NOMO-1 treated with dmso at 0.1 percent for 144 hours (cell line): ENCODE data around the gene HMCES.

Experiments used
- DNase-seq: peaks from one replicate; lab custom pipeline; 2025; ENCODE audit not compliant: unreplicated experiment; lab: John Stamatoyannopoulos, UW

Gene HMCES

DNA sequence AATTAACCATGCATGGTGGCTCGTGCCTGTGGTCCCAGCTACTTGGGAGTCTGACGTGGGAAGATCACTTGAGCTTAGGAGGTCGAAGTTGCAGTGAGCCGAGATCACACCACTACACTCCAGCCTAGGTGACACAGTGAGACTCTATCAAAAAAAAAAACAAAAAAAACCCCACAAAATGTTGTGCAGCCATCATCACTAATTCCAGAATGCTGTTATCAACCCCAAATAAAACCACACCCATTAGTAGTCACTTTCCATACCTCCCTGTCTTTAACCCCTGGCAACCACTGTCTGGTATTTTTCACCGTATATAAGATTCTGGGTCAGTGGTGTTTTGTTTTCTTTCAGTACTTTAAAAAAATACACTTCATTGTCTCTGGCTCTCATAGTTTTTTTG lies 16.6 kb downstream of the HMCES start:
- DNase-seq: no peak

DNA sequence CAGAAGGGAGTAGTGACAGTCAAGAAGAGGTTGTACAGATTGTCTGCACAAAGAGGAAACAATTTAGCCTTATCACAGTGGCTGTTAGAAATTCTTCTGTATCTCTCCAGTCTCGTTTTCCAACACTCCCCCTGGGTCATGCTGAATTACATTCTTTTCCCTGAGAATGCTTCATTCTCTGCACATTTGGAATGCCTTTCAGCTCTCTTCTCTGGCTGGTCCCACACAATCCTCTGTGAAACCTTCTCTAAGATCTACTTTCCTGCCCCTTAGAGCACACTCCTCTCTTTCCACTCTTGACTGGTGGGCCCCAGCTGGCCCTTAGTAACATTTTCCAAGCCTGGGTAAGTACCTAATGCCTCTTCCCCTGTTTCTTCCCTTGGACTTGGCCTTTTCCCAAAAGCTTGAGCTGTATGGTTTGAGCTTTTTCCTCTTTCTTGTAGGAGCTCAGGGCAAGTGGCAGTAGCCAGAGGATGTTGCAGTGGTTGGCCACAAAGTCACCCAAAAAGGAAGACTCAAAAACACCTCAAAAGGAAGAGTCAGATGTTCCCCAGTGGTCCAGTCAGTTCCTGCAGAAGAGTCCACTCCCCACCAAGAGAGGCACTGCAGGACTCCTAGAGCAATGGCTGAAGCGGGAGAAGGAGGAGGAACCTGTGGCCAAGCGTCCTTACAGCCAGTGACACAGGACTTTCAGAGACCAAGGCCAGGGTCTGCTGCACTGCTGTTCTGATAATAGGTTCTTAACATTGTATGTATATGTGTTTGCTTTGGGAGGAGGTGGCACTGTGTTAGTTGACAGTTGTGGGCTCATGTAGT lies 25.7 kb downstream of the HMCES start:
- DNase-seq: no peak

DNA sequence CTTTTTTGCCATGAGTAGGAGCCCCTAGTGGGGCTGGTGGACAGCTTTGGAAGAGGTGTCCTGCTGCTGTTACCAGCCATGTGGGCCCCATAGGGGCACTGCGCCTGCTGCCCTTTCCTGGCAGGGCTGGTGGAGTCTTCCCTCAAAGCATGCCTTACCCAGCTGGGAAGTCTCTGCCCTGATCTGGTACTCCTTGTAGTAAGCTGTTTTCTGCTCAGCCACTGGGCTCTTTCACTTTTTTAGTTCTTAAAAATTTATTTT lies 26.2 kb downstream of the HMCES start:
- DNase-seq: no peak

DNA sequence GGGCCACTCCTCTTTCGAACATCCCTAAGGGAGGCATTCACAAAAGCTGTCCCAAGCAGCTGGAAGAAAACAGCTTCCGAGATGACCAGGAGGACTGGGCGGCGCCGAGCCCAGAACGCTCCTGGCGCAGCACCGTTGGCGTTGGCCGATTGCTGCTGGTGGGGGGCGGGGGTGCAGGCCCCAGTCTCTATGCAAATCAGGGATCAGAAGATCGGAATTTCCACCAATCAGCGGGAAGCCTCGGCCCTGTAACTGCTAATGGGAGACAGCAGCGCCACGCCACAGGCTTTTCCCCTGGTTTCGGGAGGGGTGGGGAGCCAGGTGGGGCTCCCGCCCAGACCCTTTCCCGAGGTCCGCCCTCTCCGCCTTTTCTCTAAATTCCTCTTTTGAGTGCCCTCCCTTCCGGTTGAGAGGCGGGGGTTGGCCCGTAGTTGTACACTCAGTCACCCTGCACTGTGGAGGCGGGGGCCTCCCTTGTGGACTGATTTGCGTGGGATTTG lies 27.0 kb downstream of the HMCES start:
- DNase-seq: peak; percentile 93

DNA sequence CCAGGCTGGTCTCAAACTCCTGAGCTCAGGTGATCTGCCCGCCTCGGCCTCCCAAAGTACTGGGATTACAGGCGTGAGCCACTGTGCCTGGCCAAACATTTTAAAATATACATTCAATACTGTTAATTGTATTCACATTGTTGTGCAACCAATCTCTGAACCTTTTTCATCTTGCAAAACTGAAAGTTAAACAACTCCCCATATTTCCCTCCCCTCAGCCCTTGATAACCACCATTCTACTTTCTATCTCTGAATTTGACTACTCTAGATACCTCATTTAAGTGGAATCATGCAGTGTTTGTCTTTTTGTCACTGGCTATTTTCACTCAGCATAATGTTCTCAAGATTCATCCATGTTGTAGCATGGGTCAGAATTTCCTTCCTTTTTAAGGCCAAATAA lies 30.0 kb downstream of the HMCES start:
- no peak for DNase-seq

DNA sequence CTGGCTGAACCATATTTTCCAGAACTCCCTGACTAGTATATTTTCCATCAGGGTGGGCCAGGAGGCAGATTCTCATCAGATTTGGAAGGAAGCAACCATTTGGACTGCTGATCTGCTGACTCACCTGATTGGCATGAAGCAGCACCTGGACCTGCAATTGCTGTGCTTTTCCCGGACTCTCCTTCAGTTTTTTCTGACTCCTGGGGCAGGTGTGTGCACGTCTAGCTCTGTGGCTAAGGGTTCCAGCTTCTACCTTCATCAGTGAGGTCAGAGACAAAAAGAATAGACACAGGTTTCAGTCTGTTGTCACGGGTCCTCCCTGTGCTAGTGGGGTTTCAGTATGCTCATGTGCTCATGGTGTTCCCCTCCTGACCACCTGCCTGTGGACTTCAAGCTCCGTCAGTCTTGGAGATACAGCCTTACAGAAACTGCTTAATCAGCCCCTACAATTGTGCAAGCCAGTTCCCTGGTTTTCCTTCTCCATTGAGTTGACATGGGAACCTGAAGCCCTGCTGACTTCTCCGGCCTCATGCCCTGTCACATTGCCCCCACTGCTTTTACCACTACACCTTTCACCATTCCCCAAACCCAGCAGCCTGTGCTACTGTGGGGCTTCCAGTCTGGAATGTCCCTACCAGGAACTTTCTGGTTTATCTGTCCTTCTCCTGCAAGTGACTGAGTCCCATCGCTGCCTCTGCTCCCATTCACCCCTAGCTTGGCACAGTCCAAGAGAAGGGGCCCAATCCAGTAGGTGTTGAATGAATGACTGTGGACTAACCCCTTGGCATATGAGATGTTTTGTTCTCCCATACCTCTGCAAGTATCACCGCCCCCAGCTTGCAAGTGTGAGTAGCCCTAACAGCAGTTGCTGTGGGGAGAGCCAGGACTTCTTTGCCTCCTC lies 31.7 kb downstream of the HMCES start:
- DNase-seq: no peak

DNA sequence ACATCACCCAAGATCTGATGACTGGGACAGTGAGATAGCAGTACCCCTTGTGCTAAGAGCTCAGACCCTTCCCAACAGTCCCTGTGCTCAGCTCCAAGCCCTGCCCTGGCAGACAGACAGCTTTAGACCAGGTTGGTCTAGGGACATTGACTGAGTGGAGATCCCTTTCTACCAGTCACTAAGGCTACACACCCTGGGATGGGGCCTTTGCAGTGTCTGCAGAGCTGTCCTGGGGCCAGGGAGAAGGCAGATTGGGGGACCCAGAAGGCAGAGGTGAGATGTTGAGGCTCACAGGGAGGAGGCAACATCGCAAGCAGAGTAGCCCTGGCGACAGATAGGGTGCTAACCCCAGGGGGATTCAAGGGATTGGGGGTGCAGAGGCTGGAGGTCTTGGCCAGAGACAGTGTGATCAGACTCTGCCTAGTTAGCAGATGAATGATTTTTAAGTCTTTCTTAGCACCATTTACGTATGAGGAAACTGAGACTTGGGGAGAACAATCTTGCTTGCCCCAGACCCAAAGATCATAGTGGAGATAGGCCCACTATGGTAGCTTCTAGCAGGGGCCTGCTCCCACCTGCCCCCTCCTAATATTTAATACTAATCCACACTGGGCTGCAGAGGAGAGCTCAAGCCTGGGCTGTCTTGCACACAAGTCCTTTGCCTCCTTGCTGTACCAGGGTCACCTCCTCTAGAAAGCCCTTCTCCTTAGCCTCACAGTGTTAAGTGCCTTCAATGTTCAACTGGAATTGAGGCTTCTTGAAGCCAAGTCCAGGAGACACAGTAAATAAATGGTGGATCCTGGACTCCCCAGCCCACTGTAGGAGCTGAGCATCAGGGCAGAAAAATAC lies 32.6 kb downstream of the HMCES start:
- no peak for DNase-seq

DNA sequence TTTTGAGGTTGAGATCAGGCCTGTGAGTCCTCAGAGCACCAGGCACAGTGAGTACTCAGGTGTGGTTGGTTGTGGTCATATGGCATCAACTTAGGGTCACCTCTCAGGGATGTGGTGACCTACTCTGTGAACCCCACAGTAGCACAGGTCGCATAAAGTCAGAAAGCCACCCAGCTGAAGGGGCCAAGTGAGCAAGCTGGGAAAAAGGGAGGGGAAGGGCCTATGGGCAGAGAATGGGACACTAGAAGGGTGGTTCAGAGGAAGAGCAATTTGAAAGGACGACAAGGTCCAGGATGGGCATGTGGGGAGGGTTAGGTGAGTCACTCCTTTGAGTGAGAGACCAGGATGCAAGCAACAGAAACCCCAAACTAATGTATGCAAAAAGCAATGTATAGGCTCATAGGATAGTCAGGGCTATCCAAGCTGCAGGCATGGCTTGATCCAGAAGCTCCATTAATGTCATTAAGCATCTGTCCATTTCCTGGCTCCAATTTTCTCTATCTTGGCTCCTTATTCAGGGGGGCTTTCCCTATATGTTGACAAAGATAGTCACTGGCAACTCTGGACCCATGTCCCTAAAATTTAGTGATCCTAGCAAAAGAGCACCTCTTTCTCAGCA lies 33.5 kb downstream of the HMCES start:
- no peak for DNase-seq

DNA sequence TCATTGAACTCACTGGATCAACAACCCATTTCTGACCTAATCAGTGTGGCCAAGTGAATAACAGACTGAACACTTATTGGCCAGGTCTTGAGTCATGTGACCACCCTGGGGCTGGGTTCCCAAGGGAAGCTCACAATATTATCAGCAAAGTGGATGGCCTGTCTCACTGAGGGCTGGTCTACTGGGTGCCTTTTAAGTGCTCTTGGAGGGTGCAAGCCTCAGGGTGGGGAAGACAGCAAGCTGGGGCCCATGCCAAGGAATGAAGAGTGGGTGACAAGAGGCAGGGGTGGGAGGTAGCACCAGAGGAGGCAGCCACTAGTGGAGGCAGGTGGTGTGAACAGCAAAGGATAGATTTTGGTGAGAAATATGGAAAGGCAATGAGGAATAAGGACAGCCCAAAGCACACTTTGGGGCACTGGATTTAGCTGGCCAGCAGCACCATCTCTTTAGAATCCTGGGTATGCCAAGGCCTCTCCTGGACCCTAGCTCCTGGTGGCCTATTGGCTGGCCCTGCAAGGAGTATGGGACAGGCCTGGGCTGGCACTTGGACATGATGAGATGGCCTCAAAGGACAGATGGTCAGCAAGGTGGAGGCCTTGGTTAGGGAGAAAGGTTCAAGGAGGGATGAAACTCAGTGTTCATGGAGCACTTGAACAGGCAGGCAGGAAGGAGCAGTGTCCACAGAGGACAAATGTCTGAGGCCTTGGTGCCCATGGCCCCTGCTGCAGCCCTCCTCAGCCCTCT lies 34.2 kb downstream of the HMCES start:
- DNase-seq: no peak

DNA sequence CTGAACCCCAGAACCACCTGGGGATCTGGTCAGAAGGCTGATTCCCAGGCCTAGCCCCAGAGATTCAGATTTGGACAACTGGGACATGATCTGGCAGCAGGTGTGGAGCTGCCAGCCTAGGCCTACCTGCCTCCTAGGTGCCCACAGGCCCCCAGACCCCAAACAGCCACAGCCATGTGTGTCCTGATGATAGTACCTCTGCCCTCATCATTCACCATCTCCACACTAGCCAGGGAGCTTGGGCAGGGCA lies 34.7 kb downstream of the HMCES start:
- no peak for DNase-seq

DNA sequence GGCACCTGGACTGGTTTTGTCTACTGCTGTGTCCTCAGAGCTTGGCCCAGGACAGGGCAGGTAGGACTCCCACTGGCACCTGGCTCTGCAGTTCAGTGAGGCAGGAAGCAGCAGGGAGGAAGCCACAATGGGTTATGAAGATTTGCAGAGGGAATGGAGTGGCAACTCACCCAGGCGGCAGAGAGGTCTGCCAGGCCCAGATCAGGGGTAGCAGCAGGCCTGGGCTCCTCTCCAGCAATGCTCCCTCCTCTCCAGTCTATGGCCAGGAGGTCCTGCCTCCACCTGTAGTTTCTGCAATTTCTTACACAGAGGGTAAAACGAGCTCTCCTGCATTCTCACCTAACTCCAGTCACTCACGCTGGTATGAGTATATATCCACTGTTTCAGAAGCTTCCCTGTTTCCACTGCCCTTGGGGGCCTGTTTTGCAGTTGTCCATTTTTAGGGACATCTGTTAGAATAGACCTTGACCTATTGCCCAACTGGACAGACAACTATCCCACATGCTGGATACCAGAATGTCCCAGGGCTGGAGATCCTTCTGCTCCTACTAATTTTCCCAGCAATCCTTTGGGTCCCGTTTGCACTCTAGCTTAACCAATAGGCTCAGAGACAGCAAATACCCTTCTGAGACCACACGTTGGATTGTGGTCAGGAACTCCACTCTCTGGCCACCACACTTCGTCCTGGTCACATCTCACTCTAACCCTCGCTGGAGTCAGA lies 35.2 kb downstream of the HMCES start:
- DNase-seq: no peak

DNA sequence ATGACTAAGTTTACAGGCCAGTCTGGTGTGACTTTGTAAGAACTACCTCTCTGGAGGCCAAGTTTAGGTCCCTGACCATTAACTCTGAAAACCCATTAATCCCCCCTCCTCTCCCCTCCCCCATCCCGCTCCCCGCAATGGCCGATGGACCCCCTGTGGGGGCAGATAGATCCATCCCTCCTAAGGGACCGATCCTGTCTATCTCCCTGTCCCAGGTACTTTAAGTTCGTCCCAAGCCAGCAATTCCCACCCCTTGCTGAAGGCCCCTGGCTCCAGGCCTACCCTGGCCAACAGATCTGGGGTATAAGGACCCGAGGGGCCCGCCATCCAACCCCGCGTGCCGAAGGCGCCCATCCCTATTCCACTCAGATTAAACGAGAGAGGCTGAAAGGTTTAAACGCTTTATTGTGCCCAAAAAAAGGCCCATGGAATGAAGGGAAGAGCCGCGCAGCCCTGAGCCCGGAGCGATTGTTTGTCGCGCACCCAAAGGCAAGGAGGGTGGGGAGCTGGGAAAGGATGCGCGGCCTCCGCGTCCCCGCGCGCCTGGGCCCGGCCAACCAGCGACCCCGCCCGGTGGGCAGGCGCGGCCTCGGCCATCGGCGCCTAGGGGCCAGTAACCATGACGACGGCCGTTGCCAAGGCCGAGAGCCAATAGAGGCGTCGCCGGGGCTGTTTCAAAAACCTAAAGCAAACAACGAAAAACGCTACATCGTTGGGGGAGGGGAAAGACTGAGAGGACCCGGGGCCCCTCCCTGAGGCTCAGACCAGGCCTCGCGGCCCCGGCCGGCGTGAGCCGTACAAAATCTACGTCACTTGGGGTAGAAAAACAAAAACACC lies 35.9 kb downstream of the HMCES start:
- peak; percentile 93 for DNase-seq

DNA sequence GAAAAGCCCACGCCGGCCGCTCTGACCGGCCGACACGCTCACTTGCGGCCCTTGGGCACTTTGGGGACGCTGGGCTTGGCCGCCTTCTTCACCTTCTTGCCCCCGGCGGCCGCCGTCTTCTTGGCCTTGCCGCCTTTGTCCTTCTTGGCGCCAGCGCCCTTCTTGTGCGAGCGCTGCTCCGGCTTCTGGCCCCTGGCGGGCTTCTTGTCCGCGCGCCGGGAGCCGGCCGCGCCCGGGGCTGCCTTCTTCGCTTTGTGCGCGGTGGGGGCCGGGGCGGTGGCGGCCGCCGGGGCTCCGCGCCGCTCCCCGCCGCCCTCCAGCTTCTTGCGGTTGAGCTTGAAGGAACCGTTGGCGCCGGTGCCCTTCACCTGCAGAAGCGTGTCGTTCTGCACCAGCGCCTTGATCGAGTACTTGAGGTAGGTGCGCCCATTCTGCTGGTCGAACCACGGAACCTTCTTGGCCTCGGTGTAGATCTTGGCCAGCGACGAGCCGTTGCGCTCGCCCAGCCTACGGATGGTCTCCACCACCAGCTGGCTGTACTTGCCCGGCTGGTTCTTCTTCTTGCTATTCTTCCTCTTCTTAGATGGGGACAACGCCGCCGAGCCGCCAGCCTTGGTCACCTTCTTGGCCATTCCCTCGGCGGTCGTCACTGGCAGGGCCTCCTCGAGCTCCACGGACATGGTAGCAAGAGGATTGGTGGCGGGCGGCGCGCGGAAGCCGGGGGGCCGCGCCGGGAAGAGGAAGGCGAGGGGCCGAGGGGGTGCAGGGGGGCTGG lies 36.7 kb downstream of the HMCES start:
- DNase-seq: no peak

DNA sequence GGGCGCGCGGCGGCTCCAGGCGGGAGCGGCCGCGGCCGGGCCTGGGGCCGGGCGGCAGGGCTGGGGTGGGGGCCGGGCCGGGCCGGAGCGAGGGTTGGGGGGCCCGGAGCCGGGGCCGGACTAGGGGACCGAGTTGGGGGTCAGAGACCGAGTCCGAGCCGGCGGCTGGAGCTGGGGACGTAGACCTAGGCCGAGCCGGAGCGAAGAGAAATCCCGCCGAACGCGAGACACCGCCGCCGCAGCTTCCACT lies 37.3 kb downstream of the HMCES start:
- peak; percentile 70 for DNase-seq

DNA sequence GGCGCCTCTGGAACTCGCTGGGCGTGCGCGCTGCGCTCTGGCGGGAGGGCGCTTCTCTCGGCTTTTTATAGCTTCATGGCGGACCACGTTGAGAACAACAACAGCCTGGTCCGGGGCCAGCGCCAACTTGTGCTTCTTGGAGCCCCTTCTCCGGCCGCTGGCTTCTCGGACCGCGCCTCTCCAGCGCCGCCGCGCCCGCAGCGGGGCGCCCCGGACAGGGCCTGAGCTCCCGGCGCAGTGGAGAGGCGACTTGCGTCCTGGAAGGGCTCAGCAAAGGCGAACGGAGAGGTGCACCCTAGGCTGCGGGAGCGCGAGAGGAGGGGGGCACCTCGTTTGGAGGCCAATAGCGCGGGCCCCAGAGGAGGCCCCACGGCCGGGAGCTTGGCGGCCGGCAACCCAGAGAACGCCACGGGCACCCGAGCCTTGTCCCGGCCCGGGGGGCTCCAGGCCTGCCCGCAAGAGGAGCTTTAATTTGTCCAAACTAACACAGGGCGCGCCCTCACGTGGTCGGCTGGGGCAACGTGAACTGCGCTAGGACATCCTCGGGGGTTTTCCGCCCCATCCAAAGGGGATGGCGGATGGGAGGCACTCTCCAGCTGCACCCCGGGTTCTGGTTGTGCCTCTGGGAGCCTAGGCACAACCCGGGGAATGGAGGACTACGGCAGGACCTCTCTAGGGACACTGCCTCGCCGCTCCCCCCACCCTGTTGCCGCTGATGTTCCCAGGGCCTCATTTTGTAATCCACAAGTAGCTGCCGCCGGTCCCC lies 37.8 kb downstream of the HMCES start:
- peak; percentile 47 for DNase-seq

DNA sequence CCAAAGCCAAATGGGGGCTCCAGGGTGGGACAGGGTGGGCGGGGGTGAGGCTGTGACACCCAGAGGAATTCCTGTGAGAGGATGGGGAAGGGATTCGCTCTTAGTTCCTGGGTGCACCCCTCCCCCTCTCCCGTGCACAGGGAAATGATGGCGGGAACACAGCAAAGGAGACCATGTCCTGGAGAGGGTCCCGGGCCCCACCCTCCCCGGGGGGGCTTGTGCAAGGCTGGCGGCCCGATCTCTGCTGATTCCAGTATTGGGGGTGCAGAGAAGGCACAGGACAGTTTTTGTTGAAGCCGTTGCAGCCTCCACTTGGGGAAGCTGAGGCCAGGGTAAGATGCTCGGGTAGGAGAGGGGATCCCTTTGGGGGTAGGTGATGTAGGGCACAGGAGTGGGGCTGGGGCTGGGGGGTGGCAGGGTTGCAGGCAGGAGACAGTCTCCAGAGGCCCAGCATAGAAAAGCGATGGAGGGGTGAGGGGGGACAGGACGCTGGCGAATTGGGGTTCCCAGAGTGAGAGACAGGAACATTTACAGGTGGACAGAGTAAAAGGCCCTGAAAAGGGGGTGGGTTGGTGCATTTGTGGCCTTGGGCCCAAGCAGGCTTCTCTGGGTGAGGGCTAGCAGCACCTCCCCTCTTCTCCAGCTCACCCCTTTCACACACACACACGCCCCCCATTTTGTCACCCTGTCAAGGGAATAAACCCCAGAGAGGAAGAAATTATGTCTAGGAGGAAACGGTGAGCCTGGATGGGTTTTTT lies 38.5 kb downstream of the HMCES start:
- DNase-seq: no peak

DNA sequence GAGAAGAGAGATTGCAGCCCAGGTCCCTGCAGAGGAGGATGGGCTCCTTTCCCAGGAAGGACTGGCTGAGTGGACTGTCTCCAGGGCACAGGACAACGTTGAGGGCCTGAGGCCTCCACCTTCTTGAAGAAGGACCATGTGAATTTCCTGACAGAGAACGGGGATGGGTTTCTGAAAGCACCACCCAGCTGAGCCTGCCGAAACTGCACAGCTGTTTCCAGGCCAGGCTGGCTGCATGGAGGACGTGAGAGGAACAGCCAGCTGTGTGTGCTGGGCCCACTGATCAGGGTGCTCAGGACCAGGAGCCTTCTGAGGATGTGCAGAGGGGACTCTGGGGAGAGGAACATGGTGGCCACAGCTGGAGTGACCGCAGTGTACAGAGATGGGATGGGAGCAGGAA lies 39.2 kb downstream of the HMCES start:
- no peak for DNase-seq
